ENCODE measurements around the gene PPRC1.

DNA sequence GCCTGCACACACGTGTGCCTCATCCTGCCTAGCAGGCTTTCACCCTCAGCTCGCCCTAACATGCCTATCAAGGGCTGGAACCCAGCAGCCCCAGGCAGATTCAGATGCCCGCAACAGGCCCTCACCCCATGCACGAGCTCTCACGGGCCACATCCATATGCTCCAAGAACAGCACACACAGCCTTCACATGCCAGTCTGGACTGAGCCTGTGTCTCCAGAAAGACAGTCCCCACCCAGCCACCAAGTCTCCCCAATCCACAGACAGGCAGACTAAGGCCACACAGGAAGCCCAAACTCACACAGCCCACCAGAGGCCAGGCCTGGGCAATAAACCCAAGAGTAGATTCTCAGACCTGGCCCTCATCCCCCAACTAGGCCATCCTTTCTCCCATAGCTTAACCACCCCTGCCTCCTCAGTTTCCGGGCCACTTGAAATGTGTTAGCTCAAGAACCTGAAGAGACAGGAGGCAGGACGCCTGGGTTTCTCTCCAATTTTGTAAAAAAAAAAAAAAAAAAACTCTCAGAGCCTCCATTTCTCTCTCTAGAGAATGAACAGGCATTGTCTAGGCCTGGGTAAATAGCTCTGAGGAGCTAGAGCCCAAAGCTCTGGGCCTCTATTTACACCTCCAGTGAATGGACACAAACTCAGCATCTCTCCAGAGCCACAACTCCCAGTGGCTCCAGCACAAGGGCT lies 19.4 kb upstream of the PPRC1 start:
- TF ChIP-seq EZH2 (IDR thresholded peaks at IDR 0.05; ENCODE audit: borderline replicate concordance, low read depth, low read length, severe bottlenecking): no peak
- TF ChIP-seq, protein P1, sequence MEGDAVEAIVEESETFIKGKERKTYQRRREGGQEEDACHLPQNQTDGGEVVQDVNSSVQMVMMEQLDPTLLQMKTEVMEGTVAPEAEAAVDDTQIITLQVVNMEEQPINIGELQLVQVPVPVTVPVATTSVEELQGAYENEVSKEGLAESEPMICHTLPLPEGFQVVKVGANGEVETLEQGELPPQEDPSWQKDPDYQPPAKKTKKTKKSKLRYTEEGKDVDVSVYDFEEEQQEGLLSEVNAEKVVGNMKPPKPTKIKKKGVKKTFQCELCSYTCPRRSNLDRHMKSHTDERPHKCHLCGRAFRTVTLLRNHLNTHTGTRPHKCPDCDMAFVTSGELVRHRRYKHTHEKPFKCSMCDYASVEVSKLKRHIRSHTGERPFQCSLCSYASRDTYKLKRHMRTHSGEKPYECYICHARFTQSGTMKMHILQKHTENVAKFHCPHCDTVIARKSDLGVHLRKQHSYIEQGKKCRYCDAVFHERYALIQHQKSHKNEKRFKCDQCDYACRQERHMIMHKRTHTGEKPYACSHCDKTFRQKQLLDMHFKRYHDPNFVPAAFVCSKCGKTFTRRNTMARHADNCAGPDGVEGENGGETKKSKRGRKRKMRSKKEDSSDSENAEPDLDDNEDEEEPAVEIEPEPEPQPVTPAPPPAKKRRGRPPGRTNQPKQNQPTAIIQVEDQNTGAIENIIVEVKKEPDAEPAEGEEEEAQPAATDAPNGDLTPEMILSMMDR (IDR thresholded peaks at IDR 0.05; ENCODE audit: borderline replicate concordance, extremely low read depth, low read length, poor library complexity, severe bottlenecking): no peak

Measured in DND-41 (cell line).